ENCODE data around the gene NLE1.

The NLE1 gene

DNA sequence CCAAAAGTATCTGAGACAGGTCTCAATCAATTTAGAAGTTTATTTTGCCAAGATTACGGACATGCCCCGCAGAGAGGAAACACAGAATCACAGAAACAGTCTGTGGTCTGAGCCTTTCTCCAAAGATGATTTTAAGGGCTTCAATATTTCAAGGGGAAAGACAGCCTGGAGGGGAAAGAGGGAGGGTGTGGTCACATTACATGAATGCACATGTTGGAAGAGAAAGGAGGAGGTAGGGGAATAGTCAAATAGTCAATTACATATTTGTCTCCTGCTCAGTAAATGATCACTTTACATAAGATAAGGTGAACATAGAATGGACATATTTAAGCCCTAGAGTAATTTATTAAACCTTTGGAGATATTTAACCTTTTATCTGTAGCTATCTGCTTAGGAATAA is 17.8 kb upstream of the NLE1 start:
- H3K27me3 ChIP-seq (ENCODE audit: insufficient read depth, poor library complexity, severe bottlenecking): no peaks in the 10 kb centered on the region
- DNase-seq (ENCODE audit: low read depth in 1 of 2, low spot score in 1 of 2): no peak
- H3K27ac ChIP-seq (replicated peaks): no peak overlapping the region
- H3K4me3 ChIP-seq (replicated peaks; ENCODE audit: insufficient read depth, low read length): no peak overlapping the region
- no peak for TF ChIP-seq CTCF (IDR thresholded peaks at IDR 0.05; ENCODE audit: insufficient read depth, low read length)
- no peak for TF ChIP-seq REST (IDR thresholded peaks at IDR 0.05; ENCODE audit: insufficient replicate concordance, low read depth)
- no peak for TF ChIP-seq GABPA (IDR thresholded peaks at IDR 0.05; ENCODE audit: low read depth)
- no peak for TF ChIP-seq POLR2AphosphoS5 (IDR thresholded peaks at IDR 0.05; ENCODE audit: low read depth)
- no peak for TF ChIP-seq SPI1 (IDR thresholded peaks at IDR 0.05; ENCODE audit: borderline replicate concordance, low read depth)

DNA sequence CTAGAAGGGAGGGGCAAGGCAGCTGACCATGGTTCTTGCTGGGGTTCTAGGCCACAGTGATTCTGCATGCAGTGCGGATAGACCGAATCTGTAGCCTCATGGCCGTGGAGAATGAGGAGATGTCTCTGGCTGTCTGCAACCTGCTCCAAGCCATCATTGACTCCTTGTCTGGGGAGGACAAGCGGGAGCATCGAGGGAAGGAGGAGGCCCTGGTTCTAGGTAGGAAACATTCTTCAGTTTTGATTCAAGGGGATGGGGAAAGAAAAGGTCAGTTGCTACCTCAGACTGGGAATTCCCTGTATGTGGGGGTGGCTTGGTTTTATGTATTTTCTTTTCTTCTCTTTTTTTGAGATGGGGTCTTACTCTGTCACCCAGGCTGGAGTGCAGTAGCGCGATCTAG is 13.1 kb upstream of the NLE1 start:
- no peak for DNase-seq (ENCODE audit: low read depth in 1 of 2, low spot score in 1 of 2)
- TF ChIP-seq GABPA (IDR thresholded peaks at IDR 0.05; ENCODE audit: low read depth) (no peak), SPI1 (IDR thresholded peaks at IDR 0.05; ENCODE audit: borderline replicate concordance, low read depth) (no peak), POLR2AphosphoS5 (IDR thresholded peaks at IDR 0.05; ENCODE audit: low read depth) (no peak), CTCF (IDR thresholded peaks at IDR 0.05; ENCODE audit: insufficient read depth, low read length) (no peak), REST (IDR thresholded peaks at IDR 0.05; ENCODE audit: insufficient replicate concordance, low read depth) (no peak)
- Histone ChIP-seq H3K27ac (replicated peaks) (no peak overlapping the region), H3K27me3 (ENCODE audit: insufficient read depth, poor library complexity, severe bottlenecking) (no peaks in the 10 kb centered on the region), H3K4me3 (replicated peaks; ENCODE audit: insufficient read depth, low read length) (no peak overlapping the region)

GRCh38 chr17:35154196-35155165 is 12.4 kb upstream of the NLE1 start:
- Histone ChIP-seq H3K27ac (replicated peaks) (no peak overlapping the region), H3K27me3 (ENCODE audit: insufficient read depth, poor library complexity, severe bottlenecking) (no peaks in the 10 kb centered on the region), H3K4me3 (replicated peaks; ENCODE audit: insufficient read depth, low read length) (no peak overlapping the region)
- no peak for TF ChIP-seq GABPA (IDR thresholded peaks at IDR 0.05; ENCODE audit: low read depth)
- no peak for TF ChIP-seq REST (IDR thresholded peaks at IDR 0.05; ENCODE audit: insufficient replicate concordance, low read depth)
- TF ChIP-seq POLR2AphosphoS5 (IDR thresholded peaks at IDR 0.05; ENCODE audit: low read depth): no peak
- no peak for TF ChIP-seq SPI1 (IDR thresholded peaks at IDR 0.05; ENCODE audit: borderline replicate concordance, low read depth)
- TF ChIP-seq CTCF (IDR thresholded peaks at IDR 0.05; ENCODE audit: insufficient read depth, low read length): no peak
- DNase-seq (ENCODE audit: low read depth in 1 of 2, low spot score in 1 of 2): no peak
